ENCODE data around the gene NFASC. TPM values are rescaled to one million over a fixed set of nuclear protein-coding genes. Genes with fewer than 3 reads are reported as not detected.
A peak's percentile ranks its signal among the peaks of the same experiment; 100 is the strongest.

NFASC gene
- total and polyA plus RNA-seq, 12 donors, result 1.9 to 24.1 (median 9.2) TPM

- WGBS, 2 donors, result 93 to 95% methylated on average over 6 of the region's 6 CpGs
Observed at GRCh38 chr1:205059660-205060059, 189.0 kb downstream of the NFASC start.

GRCh38 chr1:205060746-205061145 is 190.1 kb downstream of the NFASC start:
- DNase-seq (no peak), ATAC-seq (no peak)
- Histone ChIP-seq H3K27ac (no peak overlapping the region), H3K4me3 (no peak overlapping the region), H3K36me3 (no peaks in the 10 kb centered on the region), H3K9me3 (no peaks in the 10 kb centered on the region), H3K4me1 (peaks cover 0 to 7% (median 4%) of the 10 kb centered on the region in 9 donors), H3K27me3 (peaks cover 0 to 4% (median 0%) of the 10 kb centered on the region in 7 donors)
- TF ChIP-seq CTCF (IDR thresholded peaks at IDR 0.05), result no peak
- intact Hi-C loops (cut with DNase I), result loop anchor here (1.0 to 5.0 kb wide), 7 partner anchors 68 to 253 kb away; no protein-coding TSS in a partner anchor
- WGBS, 2 donors, result 95 to 97% methylated on average over 10 of the region's 10 CpGs

More at GRCh38 chr1:205059660-205060059, 189.0 kb downstream of the NFASC start:
- H3K36me3 ChIP-seq, result no peaks in the 10 kb centered on the region
- TF ChIP-seq CTCF (IDR thresholded peaks at IDR 0.05), result no peak
- H3K4me1 ChIP-seq, result peaks cover 0 to 7% (median 4%) of the 10 kb centered on the region in 9 donors
- H3K27me3 ChIP-seq, result peaks cover 0 to 5% (median 0%) of the 10 kb centered on the region in 7 donors
- H3K27ac ChIP-seq, result no peak overlapping the region
- ATAC-seq (no peak), DNase-seq (no peak)
- intact Hi-C loops (cut with DNase I), result loop anchor here in 9 of 10 donors (2.0 to 10.0 kb wide), 7 partner anchors 67 to 255 kb away; no protein-coding TSS in a partner anchor
- no peaks in the 10 kb centered on the region for H3K9me3 ChIP-seq
- no peak overlapping the region for H3K4me3 ChIP-seq

- TF ChIP-seq CTCF (IDR thresholded peaks at IDR 0.05), result no peak
- Histone ChIP-seq H3K4me3 (no peak overlapping the region), H3K27ac (no peak overlapping the region), H3K36me3 (no peaks in the 10 kb centered on the region), H3K9me3 (no peaks in the 10 kb centered on the region), H3K4me1 (peaks cover 0 to 7% (median 4%) of the 10 kb centered on the region in 9 donors), H3K27me3 (peaks cover 0 to 2% (median 0%) of the 10 kb centered on the region in 7 donors)
- no peak for DNase-seq
- 75 to 77% methylated on average over 14 of the region's 14 CpGs for WGBS, 2 donors
- ATAC-seq, result peak in 7 of 8 donors; percentile 6 to 56 (median 17)
- intact Hi-C loops (cut with DNase I), result loop anchor here (1.0 to 5.0 kb wide), 7 partner anchors 69 to 254 kb away; no protein-coding TSS in a partner anchor
Observed at GRCh38 chr1:205061227-205061626, 190.6 kb downstream of the NFASC start.

- H3K27me3 ChIP-seq, result no peaks in the 10 kb centered on the region
- TF ChIP-seq CTCF (IDR thresholded peaks at IDR 0.05), result peak; percentile 46 to 95 (median 88)
- no peak overlapping the region for H3K4me3 ChIP-seq
- H3K9me3 ChIP-seq, result no peaks in the 10 kb centered on the region
- 25 to 33% methylated on average over 13 of the region's 13 CpGs for WGBS, 2 donors
- H3K27ac ChIP-seq, result no peak overlapping the region
- H3K4me1 ChIP-seq, result peaks cover 0 to 7% (median 4%) of the 10 kb centered on the region in 9 donors
- DNase-seq (peak; percentile 70 to 74), ATAC-seq (peak; percentile 55 to 81 (median 70))
- intact Hi-C loops (cut with DNase I), result loop anchor here (1.0 to 5.0 kb wide), 7 partner anchors 69 to 254 kb away; no protein-coding TSS in a partner anchor
- H3K36me3 ChIP-seq, result no peaks in the 10 kb centered on the region
Observed at GRCh38 chr1:205061665-205062069, 191.0 kb downstream of the NFASC start.
